ENCODE data around the gene PPP1R37. TPM values are rescaled to one million over a fixed set of nuclear protein-coding genes. Genes with fewer than 3 reads are reported as not detected.

Gene PPP1R37
- total RNA-seq, 1 experiment from 2014 or later = 33.6 TPM

- Mint-ChIP-seq H3K36me3 (ENCODE audit: insufficient read depth in 1 of 3, low read depth in 3 of 3) (peaks cover 10 to 29% (median 27%) of the 10 kb centered on the region in 3 experiments; a peak in 6 of 7 replicates), H3K27ac (peak overlapping the region in 1 of 3 experiments; percentile 57; a peak in 1 of 7 replicates), H3K9me3 (no peaks in the 10 kb centered on the region), H3K4me3 (no peak overlapping the region; a peak in 1 of 5 replicates), H3K27me3 (ENCODE audit: low read depth) (no peaks in the 10 kb centered on the region), H3K4me1 (peaks cover 6% of the 10 kb centered on the region in 2 experiments)
- H3K27me3 ChIP-seq (ENCODE audit: insufficient read depth, low read length) = no peaks in the 10 kb centered on the region
- no peak overlapping the region for H2AFZ ChIP-seq (ENCODE audit: low read length)
- H2BK5ac ChIP-seq (ENCODE audit: insufficient read length, low read length) = no peak overlapping the region
- H3K4me2 ChIP-seq (ENCODE audit: insufficient read depth, insufficient read length, low read length) = no peak overlapping the region
- H4K8ac ChIP-seq (replicated peaks; ENCODE audit: insufficient read length, low read depth, low read length) = no peak overlapping the region
- no peaks in the 10 kb centered on the region for H3K4me1 ChIP-seq (ENCODE audit: insufficient read depth, low read length)
- no peak overlapping the region for H3K27ac ChIP-seq (ENCODE audit: insufficient read length, low read depth, low read length)
- no peak overlapping the region for H4K5ac ChIP-seq (ENCODE audit: insufficient read length, low read depth, low read length)
- no peak overlapping the region for H3K4ac ChIP-seq (ENCODE audit: low read depth, low read length)
- H3T11ph ChIP-seq (ENCODE audit: low read length) = no peak overlapping the region
- H3K79me1 ChIP-seq (ENCODE audit: insufficient read depth, low read depth, low read length, poor library complexity, severe bottlenecking) = no peaks in the 10 kb centered on the region
- H3K14ac ChIP-seq (ENCODE audit: insufficient read depth, low read length) = no peak overlapping the region
- H3K23me2 ChIP-seq (ENCODE audit: insufficient read length, low read depth, low read length, poor library complexity, severe bottlenecking) = no peaks in the 10 kb centered on the region
- no peak overlapping the region for H2BK12ac ChIP-seq (ENCODE audit: insufficient read length, low read depth, low read length)
- H4K20me1 ChIP-seq (ENCODE audit: control insufficient read depth, insufficient read depth, insufficient read length) = no peaks in the 10 kb centered on the region
- H2BK120ac ChIP-seq (ENCODE audit: low read depth, low read length, poor library complexity, severe bottlenecking) = no peak overlapping the region
- no peak overlapping the region for H4K91ac ChIP-seq (ENCODE audit: insufficient read length, low read depth, low read length)
- H3K56ac ChIP-seq (ENCODE audit: insufficient read length, low read depth, low read length) = no peak overlapping the region
- no peak overlapping the region for H2BK15ac ChIP-seq (ENCODE audit: low read depth, low read length)
- H2BK20ac ChIP-seq (ENCODE audit: low read depth, low read length, poor library complexity, severe bottlenecking) = no peak overlapping the region
- DNase-seq = no peak
- H3K79me2 ChIP-seq (ENCODE audit: insufficient read depth, low read length) = no peaks in the 10 kb centered on the region
- H3K23ac ChIP-seq (ENCODE audit: insufficient read length, low read depth, low read length) = no peak overlapping the region
- no peak for TF ChIP-seq CTCF (conservative IDR thresholded peaks at IDR 0.05)
- H3K9ac ChIP-seq (ENCODE audit: extremely low read depth, insufficient read length, low read length) = no peak overlapping the region
- WGBS (ENCODE audit: extremely low coverage, insufficient read length, low lambda C conversion rate) = no CpG with 5 or more reads among the region's 9 CpGs
- no peak overlapping the region for H2AK5ac ChIP-seq (ENCODE audit: insufficient read length, low read length)
- no peaks in the 10 kb centered on the region for H3K9me3 ChIP-seq (ENCODE audit: control insufficient read depth, low read depth, low read length)
- no peak overlapping the region for H3K18ac ChIP-seq (ENCODE audit: insufficient read length, low read depth, low read length)
Observed at GRCh38 chr19:45142726-45143110, 49.7 kb downstream of the PPP1R37 start.

Measured in H9 (cell line).